ENCODE measurements around the gene KCNA4. TPM values are rescaled to one million over a fixed set of nuclear protein-coding genes. Genes with fewer than 3 reads are reported as not detected.
"Not testable (repeated sequence)": the region's sequence is repeated elsewhere in the genome, so short reads cannot be mapped to it uniquely, and the experiment has no call there.

The KCNA4 gene
- total and polyA plus RNA-seq, 2 donors (not counting 3 experiments of a cell fraction or from before 2014, with no cell fraction given): not detected

DNA sequence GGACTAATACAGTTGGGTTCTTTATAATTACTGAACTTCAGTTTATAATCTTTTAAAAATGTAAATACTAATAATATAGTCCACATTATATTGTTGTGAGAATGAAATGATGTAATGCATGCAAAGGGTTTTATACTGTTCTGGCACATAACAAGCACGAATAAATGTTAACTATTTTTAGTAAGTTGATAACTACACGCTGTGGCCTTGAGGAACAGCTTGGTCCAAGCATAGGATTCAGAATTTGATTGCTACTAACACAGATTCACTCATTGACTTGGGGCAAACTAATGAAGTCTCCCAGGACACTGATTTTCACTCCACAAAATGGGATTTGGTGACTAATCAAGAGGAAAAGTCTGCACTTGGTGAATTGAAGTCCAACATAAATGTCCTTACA, 38.3 kb downstream of the KCNA4 start:
- no TSS peak for BruUV-seq (replicated peaks)
- H3K36me3 ChIP-seq (ENCODE audit: control insufficient read depth in 2 of 2, extremely low read depth in 1 of 2, insufficient read depth in 2 of 2, low read length in 2 of 2): no peaks in the 10 kb centered on the region
- no peak overlapping the region for H3K9ac ChIP-seq (replicated peaks; ENCODE audit: extremely low read depth, insufficient read depth, low read length)
- no peak overlapping the region for H2AFZ ChIP-seq (ENCODE audit: low read depth, low read length)
- H3K79me2 ChIP-seq (ENCODE audit: control insufficient read depth, insufficient read depth, low read length): no peaks in the 10 kb centered on the region
- no peak overlapping the region for H3K4me3 ChIP-seq (replicated peaks in 1 of 3; ENCODE audit: insufficient read depth in 1 of 3, low read depth in 1 of 3, low read length in 3 of 3)
- DNase-seq (ENCODE audit: low read depth, low spot score): no peak
- dilution Hi-C loops (cut with MboI; ENCODE audit: extremely low pct_ligation_motif_present, low sequenced_read_pairs) (no loop called here), intact Hi-C loops (cut with micrococcal nuclease) (no loop called here)
- no peaks in the 10 kb centered on the region for H3K9me3 ChIP-seq (replicated peaks; ENCODE audit: control insufficient read depth, insufficient read depth, low read length)
- H3K27ac ChIP-seq (ENCODE audit: insufficient read depth, low read depth, low read length): no peak overlapping the region
- H4K20me1 ChIP-seq (replicated peaks; ENCODE audit: control insufficient read depth, extremely low read depth, insufficient read depth, low read length): no peaks in the 10 kb centered on the region
- no peak for FAIRE-seq
- TF ChIP-seq POLR2A (IDR thresholded peaks at IDR 0.05; ENCODE audit: low read depth, low read length) (no peak), POLR2AphosphoS5 (IDR thresholded peaks at IDR 0.05; ENCODE audit: insufficient read depth, low read depth, low read length) (no peak), MYC (IDR thresholded peaks at IDR 0.05; ENCODE audit: low read depth, low read length) (no peak), JUN (IDR thresholded peaks at IDR 0.05; ENCODE audit: borderline replicate concordance, insufficient read depth, insufficient read length, low read depth) (no peak), FOS (IDR thresholded peaks at IDR 0.05; ENCODE audit: borderline replicate concordance, insufficient read depth, low read length) (no peak), GATA2 (IDR thresholded peaks at IDR 0.05; ENCODE audit: insufficient read depth, insufficient read length, low read depth, low read length) (no peak), EZH2 (IDR thresholded peaks at IDR 0.05; ENCODE audit: borderline replicate concordance, low read depth, low read length, severe bottlenecking) (no peak)
- TF ChIP-seq, protein P1, sequence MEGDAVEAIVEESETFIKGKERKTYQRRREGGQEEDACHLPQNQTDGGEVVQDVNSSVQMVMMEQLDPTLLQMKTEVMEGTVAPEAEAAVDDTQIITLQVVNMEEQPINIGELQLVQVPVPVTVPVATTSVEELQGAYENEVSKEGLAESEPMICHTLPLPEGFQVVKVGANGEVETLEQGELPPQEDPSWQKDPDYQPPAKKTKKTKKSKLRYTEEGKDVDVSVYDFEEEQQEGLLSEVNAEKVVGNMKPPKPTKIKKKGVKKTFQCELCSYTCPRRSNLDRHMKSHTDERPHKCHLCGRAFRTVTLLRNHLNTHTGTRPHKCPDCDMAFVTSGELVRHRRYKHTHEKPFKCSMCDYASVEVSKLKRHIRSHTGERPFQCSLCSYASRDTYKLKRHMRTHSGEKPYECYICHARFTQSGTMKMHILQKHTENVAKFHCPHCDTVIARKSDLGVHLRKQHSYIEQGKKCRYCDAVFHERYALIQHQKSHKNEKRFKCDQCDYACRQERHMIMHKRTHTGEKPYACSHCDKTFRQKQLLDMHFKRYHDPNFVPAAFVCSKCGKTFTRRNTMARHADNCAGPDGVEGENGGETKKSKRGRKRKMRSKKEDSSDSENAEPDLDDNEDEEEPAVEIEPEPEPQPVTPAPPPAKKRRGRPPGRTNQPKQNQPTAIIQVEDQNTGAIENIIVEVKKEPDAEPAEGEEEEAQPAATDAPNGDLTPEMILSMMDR (IDR thresholded peaks at IDR 0.05; ENCODE audit: extremely low read depth in 1 of 2, insufficient read depth in 1 of 2, low read depth in 1 of 2, low read length in 2 of 2): no peak
- TF ChIP-seq, protein P2, sequence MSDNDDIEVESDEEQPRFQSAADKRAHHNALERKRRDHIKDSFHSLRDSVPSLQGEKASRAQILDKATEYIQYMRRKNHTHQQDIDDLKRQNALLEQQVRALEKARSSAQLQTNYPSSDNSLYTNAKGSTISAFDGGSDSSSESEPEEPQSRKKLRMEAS (IDR thresholded peaks at IDR 0.05; ENCODE audit: insufficient read depth, insufficient read length): no peak
- no peaks in the 10 kb centered on the region for H3K4me1 ChIP-seq (ENCODE audit: control insufficient read depth, extremely low read depth, insufficient read depth, low read length)
- no peak overlapping the region for H3K4me2 ChIP-seq (ENCODE audit: insufficient read depth, low read length)
- no peaks in the 10 kb centered on the region for H3K27me3 ChIP-seq (ENCODE audit: control insufficient read depth in 2 of 2, insufficient read depth in 2 of 2, low read length in 2 of 2)
- CTCF ChIA-PET: no interaction called here
- POLR2A ChIA-PET: no interaction called here
- H3K9me1 ChIP-seq (replicated peaks; ENCODE audit: control insufficient read depth, extremely low read depth, insufficient read depth, low read length): no peaks in the 10 kb centered on the region

DNA sequence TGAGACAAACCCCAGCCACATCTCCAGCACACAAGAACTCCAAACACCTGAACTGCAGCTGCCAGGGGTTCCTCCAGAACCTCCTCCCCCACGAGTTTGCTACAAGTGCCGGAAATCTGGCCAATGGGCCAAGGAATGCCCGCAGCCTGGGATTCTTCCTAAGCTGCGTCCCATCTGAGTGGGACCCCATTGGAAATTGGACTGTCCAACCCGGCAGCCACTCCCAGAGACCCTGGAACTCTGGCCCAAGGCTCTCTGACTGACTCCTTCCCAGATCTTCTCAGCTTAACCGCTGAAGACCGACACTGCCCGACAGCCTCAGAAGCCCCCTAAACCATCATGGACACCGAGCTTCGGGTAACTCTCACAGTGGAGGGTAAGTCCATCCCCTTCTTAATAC, 41.2 kb downstream of the KCNA4 start:
- H3K9ac ChIP-seq (replicated peaks; ENCODE audit: extremely low read depth, insufficient read depth, low read length); H3K9me1 ChIP-seq (replicated peaks; ENCODE audit: control insufficient read depth, extremely low read depth, insufficient read depth, low read length); intact Hi-C loops (cut with micrococcal nuclease); H3K4me1 ChIP-seq (ENCODE audit: control insufficient read depth, extremely low read depth, insufficient read depth, low read length); H2AFZ ChIP-seq (ENCODE audit: low read depth, low read length); H3K4me2 ChIP-seq (ENCODE audit: insufficient read depth, low read length); H4K20me1 ChIP-seq (replicated peaks; ENCODE audit: control insufficient read depth, extremely low read depth, insufficient read depth, low read length); H3K4me3 ChIP-seq (replicated peaks in 1 of 3; ENCODE audit: insufficient read depth in 1 of 3, low read depth in 1 of 3, low read length in 3 of 3); FAIRE-seq; H3K27me3 ChIP-seq (ENCODE audit: control insufficient read depth in 2 of 2, insufficient read depth in 2 of 2, low read length in 2 of 2); BruUV-seq (replicated peaks); H3K27ac ChIP-seq (ENCODE audit: insufficient read depth, low read depth, low read length); DNase-seq (ENCODE audit: low read depth, low spot score); H3K9me3 ChIP-seq (replicated peaks; ENCODE audit: control insufficient read depth, insufficient read depth, low read length); H3K79me2 ChIP-seq (ENCODE audit: control insufficient read depth, insufficient read depth, low read length); H3K36me3 ChIP-seq (ENCODE audit: control insufficient read depth in 2 of 2, extremely low read depth in 1 of 2, insufficient read depth in 2 of 2, low read length in 2 of 2); dilution Hi-C loops (cut with MboI; ENCODE audit: extremely low pct_ligation_motif_present, low sequenced_read_pairs); CTCF ChIA-PET; POLR2A ChIA-PET: not testable (repeated sequence)

All from endothelial cell of umbilical vein (primary cell).